Raji (cell line): Measurements from ENCODE around the gene SEL1L.

Experiments
- POLR2A ChIP-seq: IDR thresholded peaks from 2 replicates; pipeline ENCODE4 v1.6.1; 2011; ENCODE audit warnings: low read depth, low read length, control low read depth; ENCODE audit not compliant: insufficient read depth

The SEL1L gene

DNA sequence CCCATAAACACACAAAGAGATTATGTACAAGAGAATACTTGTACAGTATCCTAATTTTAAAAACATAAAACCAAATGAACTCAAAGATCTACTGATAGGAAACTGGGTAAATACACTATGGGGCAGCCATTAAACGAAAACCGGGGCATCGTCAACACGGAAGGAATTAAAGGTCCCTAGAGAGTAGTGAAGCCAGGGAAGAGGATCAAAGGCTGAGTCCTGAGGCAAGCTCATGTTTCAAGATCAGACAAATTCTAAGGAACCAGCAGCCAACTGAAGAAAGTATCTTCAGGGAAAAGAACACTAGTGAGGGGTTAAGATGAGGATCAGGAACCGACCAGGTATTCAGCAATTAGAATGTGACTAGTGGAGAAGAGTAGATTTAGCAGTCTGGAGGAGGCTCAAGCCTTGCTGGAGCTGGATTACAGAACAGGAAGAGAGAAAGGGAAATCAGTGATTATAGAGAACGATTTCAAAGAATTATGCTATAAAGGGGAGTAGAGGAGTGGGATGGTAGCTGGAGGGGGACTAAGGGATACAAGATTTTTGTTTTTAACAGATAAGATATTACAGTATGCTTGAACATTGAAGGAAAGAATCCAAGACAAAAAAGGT lies 23.7 kb downstream of the SEL1L start:
- TF ChIP-seq POLR2A, result no peak

- TF ChIP-seq POLR2A, result no peak
Observed at GRCh38 chr14:81509321-81509720, 24.3 kb downstream of the SEL1L start.

GRCh38 chr14:81506487-81506886 lies 27.2 kb downstream of the SEL1L start:
- TF ChIP-seq POLR2A, result no peak

DNA sequence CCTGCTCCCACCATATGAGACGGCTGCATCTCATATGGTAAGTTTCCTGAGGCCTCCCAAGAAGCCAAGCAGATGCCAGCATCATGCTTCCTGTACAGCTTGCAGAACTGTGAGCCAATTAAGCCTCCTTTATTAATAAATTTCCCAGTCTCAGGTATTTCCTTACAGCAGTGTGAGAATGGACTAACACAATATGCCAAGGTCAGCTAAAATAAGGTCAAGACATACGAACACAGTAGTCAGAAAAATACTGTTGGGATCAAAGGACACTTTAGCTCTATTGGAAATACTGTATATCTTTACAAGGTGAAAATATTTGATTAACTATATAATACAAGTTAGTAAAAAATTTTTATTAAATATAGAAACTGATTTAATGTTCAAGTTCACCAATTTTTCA lies 28.8 kb downstream of the SEL1L start:
- no peak for TF ChIP-seq POLR2A

DNA sequence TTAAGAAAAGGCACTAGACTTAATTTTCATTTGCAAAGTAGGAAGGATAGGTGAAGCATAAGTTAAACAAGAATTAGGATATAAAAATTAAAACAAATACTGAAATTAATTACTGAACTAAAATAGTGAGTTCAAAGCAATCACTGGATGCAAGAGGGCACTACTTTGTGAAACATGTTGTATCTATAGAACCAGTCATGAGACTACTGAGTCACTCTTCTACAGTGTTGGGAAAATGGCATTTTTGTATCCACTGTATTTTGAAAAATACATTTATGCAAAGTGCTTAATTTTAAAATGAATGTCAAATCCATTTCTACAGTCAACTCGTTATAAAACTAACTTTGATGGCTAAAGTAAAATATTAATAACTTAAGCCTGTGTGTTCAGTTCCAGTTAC lies 47.9 kb downstream of the SEL1L start:
- TF ChIP-seq POLR2A, result no peak

- no peak for TF ChIP-seq POLR2A
Observed at GRCh38 chr14:81485372-81485771, 48.3 kb downstream of the SEL1L start.

GRCh38 chr14:81484120-81484519 lies 49.5 kb downstream of the SEL1L start:
- TF ChIP-seq POLR2A, result no peak

DNA sequence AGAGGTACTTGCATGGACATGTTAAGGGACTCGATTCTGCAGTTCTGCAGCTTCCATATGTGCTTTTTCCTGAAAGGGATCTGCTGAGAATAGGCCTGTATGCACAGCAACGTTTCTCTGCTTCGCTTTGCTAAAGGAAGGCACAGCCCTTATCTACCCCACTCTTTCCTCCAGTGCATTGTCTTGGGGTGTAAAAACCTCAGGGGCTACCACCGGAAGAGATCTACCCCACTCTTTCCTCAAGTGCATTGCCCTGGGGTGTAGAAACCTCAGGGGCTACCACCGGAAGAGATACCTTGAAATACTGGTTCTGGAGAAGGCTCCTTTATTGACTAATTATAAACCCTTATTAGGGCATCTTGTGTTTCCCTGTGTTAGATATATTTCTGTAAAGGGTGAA lies 52.9 kb downstream of the SEL1L start:
- no peak for TF ChIP-seq POLR2A

DNA sequence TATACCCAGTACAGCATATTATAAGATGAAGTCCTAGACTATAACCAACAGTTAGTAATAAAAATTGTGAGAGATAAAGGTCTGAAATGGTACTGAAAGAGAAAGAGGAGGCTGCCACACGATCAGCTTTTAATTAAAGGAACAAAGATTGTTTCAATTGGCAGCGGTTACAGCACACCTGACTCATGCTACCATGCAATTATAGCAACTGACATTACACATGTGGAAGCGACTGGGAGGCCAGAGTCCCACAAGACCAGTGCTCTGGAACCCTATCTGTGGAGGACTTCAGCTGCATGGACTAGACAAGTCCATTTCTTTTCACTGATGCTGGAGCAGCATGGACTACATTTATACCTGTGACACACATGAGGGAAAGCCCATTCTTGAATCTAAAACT lies 55.2 kb downstream of the SEL1L start:
- TF ChIP-seq POLR2A, result no peak

GRCh38 chr14:81476816-81477215 lies 56.8 kb downstream of the SEL1L start:
- TF ChIP-seq POLR2A, result no peak

- no peak for TF ChIP-seq POLR2A
Observed at GRCh38 chr14:81474685-81475324, 58.8 kb downstream of the SEL1L start.

GRCh38 chr14:81474148-81474492 lies 59.5 kb downstream of the SEL1L start:
- TF ChIP-seq POLR2A, result no peak

- TF ChIP-seq POLR2A, result no peak
Observed at GRCh38 chr14:81473456-81474147, 60.1 kb downstream of the SEL1L start.

DNA sequence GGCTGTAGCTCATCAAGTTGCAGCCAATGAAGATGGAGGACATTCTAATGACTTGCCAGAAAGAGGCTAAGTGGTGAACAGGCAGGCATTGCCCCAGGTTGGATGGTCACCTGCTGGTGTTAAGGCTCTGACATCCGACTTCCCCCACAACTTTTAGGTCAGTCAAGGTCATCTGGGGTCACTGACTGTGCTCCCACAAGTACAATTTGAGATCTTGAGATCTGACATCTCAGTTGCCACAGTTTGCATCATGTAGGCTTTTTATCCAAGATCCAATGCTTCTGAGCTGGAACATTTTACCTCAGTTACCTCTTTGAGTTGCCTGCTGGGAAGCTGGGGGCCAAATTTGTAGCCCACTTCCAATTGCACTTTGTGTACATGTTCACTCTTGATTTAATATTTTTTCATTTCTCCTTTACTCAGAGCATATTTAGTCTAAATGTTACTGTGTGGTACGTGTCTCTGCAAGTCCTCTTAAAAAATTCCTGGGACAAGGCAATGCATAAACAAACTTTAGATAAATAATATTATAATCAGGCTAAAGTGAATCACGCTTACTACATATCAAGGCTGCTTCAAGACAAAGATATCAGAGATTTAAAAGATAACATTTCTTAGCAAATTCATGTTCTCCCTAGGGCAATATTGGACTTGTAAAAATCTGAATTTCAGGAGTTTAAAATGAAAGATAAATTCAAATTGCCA lies 61.4 kb downstream of the SEL1L start:
- no peak for TF ChIP-seq POLR2A

DNA sequence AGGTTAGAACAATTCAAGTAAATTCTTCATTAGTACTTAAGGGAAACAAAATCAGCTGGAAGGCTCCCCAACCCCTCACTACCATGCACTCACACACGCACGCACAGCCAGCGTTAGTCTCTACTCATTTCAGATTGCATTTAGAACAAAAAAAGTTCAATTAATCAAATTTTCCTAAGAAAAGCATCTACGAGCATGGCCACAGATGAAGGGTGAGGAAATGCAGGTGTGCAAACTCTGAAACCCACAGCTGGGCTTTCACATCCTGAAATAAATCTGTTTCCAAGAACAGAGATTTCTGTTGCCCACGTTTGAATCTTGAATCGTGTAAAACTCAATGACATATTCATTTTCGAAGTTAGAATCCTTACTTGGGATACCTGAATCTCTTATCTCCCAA lies 62.6 kb downstream of the SEL1L start:
- no peak for TF ChIP-seq POLR2A

DNA sequence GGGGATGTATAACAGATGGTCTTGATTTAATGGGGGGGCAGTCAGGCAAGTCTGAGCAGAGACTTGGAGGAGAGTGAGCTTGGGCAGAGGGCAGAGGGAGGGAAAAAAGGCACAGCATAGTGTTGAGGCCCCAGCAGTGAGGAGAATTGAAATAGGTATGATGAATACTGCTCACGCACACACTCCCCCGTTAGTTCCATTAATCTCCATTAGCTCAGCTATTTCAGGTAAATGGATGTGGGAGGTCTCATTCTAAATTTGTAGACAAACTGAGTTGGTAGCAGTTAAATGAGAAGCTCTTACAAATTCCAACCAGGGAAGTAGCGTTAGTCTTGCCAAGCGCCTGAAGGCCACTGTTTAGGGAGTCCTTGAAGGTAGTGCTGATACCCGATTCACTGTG lies 66.8 kb downstream of the SEL1L start:
- TF ChIP-seq POLR2A, result no peak
